NCI-H82 (cell line): Measurements from ENCODE around the gene FBXO41.

Experiments
- DNase-seq: peaks from one replicate; lab custom pipeline; 2025; lab: John Stamatoyannopoulos, UW

The FBXO41 gene, protein sequence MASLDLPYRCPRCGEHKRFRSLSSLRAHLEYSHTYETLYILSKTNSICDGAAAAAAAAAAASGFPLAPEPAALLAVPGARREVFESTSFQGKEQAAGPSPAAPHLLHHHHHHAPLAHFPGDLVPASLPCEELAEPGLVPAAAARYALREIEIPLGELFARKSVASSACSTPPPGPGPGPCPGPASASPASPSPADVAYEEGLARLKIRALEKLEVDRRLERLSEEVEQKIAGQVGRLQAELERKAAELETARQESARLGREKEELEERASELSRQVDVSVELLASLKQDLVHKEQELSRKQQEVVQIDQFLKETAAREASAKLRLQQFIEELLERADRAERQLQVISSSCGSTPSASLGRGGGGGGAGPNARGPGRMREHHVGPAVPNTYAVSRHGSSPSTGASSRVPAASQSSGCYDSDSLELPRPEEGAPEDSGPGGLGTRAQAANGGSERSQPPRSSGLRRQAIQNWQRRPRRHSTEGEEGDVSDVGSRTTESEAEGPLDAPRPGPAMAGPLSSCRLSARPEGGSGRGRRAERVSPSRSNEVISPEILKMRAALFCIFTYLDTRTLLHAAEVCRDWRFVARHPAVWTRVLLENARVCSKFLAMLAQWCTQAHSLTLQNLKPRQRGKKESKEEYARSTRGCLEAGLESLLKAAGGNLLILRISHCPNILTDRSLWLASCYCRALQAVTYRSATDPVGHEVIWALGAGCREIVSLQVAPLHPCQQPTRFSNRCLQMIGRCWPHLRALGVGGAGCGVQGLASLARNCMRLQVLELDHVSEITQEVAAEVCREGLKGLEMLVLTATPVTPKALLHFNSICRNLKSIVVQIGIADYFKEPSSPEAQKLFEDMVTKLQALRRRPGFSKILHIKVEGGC

GRCh38 chr2:73284296-73285158, at the start of gene FBXO41:
Gene FBXO41 (minus strand): TSS chr2:73284478. CDS start chr2:73269630, 14,848 bp downstream.
- peak; percentile 91 for DNase-seq

DNA sequence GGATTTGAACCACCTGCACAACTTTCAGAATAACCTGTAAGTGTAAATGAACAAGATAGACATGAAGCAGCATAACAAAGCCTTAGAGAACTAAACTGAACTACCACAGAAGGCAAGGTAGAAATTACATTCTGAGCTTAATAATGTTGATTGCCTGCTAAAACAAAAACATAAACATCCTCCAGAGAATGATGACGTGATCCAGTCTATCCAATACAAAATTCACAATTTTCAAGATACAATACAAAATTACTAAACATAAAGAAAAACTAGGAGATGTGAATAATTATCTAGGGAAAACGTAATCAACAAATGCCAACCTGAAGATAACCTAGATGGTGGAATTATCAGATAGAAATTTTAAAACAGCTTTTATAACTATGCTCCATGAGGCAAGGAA, 49.8 kb upstream of the FBXO41 start:
- no peak for DNase-seq

DNA sequence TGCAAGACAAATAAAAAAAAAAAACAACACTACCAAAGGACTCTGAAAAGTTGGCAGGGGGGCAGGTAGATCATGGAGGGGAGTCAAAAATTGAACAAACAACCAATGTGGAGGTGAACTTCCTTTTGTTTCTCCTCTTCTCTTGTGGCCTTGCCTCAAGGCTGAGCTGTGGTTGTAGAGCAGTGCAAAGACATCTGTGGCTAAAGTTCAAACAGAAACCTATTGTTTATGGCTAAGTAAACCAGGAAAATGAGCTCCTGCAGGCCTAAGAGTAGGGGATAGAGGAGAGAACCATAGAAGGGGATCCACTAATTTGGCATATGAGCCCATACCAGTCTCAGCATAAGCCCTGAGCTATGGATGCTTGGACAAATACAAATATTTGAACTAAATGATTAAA, 49.3 kb upstream of the FBXO41 start:
- no peak for DNase-seq

- DNase-seq, result no peak
Measured at GRCh38 chr2:73324126-73324725, 39.9 kb upstream of the FBXO41 start.

GRCh38 chr2:73323551-73323950, 39.3 kb upstream of the FBXO41 start:
- peak; percentile 7 for DNase-seq

- DNase-seq, result no peak
Measured at GRCh38 chr2:73314441-73314840, 30.2 kb upstream of the FBXO41 start.

DNA sequence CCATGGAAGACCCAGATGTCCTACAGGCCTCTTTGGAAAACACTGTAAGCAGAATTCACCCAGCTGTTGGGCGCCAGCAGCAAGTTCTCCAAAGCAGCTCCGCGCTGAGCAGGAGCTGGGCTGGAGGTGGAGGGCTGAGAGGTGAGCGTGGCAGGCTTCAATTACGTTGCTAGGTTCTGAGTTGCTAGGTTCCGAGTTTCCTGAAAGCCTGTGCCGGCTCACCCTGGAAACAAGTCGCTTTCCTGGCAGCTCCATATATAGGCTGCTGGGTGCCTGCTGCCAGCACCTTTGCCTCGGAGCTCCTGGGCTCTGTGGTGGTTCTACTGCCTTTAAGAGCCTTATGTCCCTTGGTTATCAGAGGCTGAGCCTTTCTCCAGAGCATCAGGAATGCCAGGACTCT, 23.4 kb upstream of the FBXO41 start:
- no peak for DNase-seq

DNA sequence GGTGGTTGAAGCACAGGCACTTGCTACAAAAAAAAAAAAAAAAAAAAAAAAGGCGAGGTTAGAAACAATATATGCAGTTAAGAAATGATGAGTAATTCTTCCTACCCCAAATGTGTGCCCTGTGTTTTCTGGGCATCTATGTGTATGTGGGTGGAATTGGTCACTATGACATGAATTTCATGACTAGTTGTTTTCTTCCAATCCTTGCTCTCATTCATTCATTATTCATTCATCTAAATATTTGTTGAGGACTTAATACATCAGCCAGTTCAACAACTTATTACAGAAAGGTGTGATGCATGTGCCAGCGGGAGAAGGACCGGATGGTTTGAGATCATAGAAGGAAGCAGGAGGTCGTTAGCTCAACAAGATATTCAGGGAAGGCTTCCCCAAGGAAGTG, 17.4 kb upstream of the FBXO41 start:
- no peak for DNase-seq

DNA sequence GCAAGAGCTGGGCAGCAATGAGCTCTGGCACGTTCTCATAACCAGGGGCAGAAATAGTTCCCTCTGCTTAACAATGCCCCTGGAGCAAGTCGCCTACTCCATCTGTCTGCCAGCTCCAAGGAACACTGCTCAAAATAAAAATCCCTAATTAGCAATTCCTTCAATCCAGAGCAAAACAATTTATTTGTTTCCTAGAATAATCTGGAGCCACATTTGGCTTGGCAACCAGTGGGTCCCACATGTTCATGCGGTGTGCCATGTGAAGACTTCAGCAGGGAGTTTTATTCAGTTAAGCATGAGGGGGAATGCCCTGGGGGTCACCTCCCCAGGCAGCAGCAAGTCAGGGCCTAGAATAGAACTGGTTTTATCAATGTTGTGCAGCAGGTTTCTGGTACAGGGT, 16.6 kb upstream of the FBXO41 start:
- no peak for DNase-seq

DNA sequence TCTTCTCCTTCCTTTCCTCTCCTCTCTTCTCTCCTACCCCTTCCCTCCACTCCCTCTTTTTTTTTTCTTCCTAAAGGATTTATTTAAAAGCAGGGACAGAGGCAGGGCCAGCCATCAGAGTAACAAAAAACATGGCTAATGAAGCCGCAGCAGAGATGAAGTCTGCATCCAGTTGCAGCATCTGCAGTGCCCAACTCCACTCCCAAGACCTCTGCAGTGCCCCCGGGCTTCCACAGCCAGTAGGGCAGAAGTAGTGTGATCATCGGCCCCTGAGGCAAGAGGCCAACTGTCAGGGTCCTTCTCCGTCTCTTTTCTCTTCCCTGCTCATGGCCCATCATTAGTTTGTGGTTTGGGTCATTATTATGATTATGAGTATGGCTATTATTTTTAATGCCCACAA, 13.3 kb upstream of the FBXO41 start:
- no peak for DNase-seq

GRCh38 chr2:73297151-73297559, 12.9 kb upstream of the FBXO41 start:
- DNase-seq, result peak; percentile 37

DNA sequence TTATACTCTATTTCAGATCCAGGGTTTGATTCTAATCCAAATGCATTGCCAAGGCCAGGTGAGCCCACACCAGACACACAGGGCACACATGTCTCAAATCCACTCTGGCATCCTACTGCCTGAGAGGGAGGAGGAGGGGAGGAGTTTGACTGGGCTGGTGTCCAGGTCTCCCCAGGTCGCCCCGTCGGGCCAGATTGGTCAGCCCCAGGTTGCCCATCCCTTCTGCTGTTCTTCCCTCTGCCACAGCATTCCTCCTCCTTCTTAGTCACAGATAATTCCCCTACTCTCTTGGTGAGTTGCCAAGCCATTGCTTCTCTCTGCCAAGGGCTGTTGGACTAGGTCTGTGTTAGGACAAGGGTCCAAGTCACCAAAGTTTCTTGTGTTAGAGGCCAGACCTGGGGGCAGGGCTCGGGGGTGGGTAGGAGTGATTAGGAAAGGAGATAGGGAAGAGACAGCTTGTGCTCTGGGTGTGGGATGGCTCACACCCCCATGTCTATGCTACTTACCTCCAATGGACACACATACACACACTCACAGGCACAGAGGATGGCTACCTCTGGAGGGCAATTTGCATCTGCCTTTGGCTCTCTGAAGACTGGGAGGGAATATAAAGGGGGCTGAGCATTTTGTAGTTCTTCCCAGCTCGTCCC, 11.6 kb upstream of the FBXO41 start:
- no peak for DNase-seq

DNA sequence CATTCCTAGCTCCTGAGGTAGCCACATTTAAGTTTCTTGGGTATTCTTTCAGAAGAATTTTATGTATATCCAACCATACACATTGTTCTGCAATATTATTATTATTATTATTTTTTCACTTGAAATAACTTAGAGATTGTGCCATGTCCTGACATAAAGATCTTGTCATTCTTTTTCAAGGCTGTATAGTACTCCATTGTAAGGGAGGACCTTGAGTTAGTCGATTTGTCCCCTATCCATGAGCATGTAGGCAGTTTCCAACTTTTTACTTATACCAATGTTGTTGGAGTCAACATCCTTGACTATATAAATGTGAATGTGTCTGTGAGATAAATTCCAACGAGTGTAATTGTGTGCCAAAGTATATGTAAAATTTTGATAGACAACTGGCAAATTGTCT, 10.0 kb upstream of the FBXO41 start:
- no peak for DNase-seq

DNA sequence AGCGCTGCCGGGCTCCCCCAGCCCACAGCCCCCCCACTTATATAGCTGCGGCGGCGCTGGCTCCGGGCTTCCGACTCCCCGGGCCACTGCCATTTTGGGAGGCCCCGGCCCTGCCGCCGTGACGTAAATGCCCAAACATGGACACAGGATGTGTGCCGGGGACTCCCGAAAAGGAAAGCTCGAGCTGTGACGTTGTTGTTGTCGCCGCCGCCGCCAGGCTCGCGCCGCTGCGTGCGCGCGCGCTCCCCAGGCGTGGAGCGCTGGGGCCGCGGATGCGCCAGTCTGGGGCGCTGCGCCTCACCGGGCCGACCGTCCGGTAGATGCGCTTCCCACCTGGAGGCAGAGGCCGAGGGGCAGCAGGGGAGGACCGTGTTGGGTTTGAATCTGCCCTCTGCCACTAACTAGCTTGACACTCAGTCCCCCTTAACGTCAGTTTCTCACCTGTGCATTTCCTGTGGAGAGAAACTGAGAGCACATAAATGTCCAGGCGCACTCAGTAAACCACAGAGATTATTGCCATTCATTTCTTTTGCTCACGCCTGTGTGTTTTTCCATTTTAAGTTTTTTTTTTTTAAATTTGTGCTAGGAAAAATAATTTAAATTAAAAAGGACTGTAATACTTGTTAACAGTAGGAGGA, 9.4 kb upstream of the FBXO41 start, which contains the start of gene EGR4:
EGR4 (minus strand) TSS at position 15 of the 638 bp plus-strand sequence. CDS start 231 bp downstream, outside the sequence.
- peak; percentile 83 for DNase-seq

- DNase-seq, result peak; percentile 19
Measured at GRCh38 chr2:73292906-73293533, 8.7 kb upstream of the FBXO41 start.

DNA sequence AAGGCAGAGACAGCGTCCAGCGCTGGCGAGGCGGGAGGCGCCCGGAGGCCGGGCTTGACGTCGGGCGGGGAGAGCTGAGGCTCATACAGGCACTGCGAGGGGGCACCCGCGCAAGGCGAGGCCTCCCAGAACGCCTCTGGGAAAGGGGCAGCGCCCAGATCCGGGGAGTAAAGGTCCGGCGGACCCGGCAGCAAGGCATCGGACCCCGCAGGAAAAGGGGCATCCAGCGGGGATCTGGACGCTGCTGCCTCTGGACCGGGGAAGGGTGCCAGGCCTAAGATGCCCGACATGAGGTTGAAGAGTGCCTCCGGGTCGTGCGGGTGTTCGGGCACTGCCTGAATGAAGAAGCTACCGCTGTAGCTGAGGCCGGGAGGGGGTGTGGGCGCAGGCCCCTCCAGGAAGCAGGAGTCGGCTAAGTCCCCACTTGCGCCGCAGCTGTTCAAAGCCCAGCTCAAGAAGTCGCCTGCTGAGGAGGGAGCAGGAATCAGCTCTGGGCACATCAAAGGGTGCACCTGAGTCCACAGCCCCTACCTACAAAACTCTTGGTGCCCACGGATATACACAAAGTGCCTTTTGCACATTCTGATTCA, 8.1 kb upstream of the FBXO41 start:
- peak; percentile 13 for DNase-seq

GRCh38 chr2:73291461-73292315, 7.4 kb upstream of the FBXO41 start:
- peak; percentile 71 for DNase-seq

DNA sequence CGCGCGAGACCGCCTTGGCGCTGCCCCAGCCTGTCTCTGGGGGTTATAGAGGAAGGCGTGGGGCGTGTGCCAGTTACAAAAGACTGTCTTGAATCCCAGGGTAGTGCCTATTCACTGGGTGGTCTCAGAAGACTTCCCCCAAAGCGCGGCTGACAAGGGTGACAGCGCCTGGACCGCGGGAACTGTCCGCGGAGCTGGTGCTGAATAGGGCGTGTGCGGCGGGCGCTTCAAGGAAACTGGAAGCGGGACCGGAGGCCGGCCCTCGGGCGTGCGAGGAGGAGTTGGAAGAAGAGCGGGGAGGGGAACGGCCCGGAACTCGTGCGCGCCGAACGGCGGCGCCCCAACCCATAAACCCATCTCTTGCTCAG, 6.8 kb upstream of the FBXO41 start:
- peak; percentile 63 for DNase-seq
